ENCODE results near the gene OLIG1. TPM values are rescaled to one million over a fixed set of nuclear protein-coding genes. Genes with fewer than 3 reads are reported as not detected.

The OLIG1 gene
- total RNA-seq, 2 experiments from 2014 or later: not detected

DNA sequence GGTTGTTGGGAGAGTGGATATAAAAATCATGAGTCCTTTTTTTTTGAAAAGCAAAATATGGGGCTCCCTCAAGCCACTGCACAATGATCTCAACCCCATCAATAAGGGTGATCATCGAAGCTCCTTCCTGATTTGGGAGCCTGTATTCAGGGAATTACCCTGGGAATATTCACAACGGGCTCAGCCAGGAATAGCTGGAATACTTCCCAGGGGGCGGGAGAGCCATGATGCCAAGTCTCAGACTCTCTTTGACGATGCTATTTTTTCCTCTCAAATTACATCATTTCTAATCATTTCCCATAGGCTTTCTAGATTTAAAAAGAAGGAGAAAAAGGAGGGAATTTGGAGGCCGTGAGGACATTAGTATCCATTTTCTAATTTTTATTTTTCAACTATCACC, 18.4 kb downstream of the OLIG1 start:
- Histone ChIP-seq H3K4me1 (ENCODE audit: insufficient read depth, low read length, poor library complexity, severe bottlenecking) (no peaks in the 10 kb centered on the region), H4K20me1 (ENCODE audit: insufficient read depth, low read length) (no peaks in the 10 kb centered on the region), H3K79me2 (ENCODE audit: insufficient read depth, low read depth, low read length) (no peaks in the 10 kb centered on the region), H3K9me2 (ENCODE audit: insufficient read depth, low read length) (no peaks in the 10 kb centered on the region), H3K4me2 (ENCODE audit: low read length) (no peak overlapping the region), H3K9me3 (ENCODE audit: low read length) (no peaks in the 10 kb centered on the region), H2AFZ (ENCODE audit: low read length) (no peak overlapping the region), H3K27ac (ENCODE audit: low read depth, low read length, poor library complexity, severe bottlenecking) (no peak overlapping the region), H3K4me3 (ENCODE audit: low read depth, low read length, poor library complexity, severe bottlenecking) (no peak overlapping the region), H3K36me3 (ENCODE audit: insufficient read depth, low read length) (no peaks in the 10 kb centered on the region)
- ChIA-PET CTCF (ENCODE audit: unreplicated experiment) (no interaction called here), POLR2A (interaction anchor here (0.8 kb wide), 1 partner anchor 35 kb away, joined by 3 read pairs; no protein-coding TSS in a partner anchor)
- intact Hi-C loops (cut with micrococcal nuclease; ENCODE audit: unreplicated experiment): no loop called here
- DNase-seq (ENCODE audit: low spot score): no peak
- TF ChIP-seq EZH2phosphoT487 (IDR thresholded peaks at IDR 0.05; ENCODE audit: borderline replicate concordance, low read depth, low read length) (no peak), CTCF (conservative IDR thresholded peaks at IDR 0.05; ENCODE audit: low read length) (no peak)
- no TSS peak for BruUV-seq (replicated peaks)

DNA sequence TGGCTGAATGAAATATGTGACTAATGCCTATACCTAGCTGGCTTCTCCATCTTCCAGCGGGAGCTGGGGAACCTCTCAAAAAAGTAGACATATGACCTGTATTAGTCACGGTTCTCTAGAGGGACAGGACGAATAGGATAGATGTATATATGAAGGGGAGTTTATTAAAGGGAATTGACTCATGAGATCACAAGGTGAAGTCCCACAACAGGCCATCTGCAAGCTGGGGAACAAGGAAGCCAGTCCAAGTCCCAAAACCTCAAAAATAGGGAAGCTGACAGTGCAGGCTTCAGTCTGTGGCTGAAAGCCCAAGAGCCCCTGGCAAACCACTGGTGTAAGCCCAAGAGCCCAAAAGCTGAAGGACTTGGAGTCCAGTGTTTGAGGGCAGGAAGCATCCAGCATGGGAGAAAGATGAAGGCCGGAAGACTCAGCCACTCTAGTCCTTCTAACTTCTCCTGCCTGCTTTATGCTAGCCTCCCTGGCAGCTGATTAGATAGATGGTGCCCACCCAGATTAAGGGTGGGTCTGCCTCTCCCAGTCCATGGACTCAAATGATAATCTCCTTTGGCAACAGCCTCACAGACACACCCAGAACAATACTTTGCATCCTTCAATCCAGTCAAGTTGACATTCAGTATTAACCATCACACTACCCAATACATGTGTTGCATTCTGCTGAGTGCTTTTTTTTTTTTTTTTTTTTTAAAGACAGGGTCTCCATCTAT, 19.6 kb downstream of the OLIG1 start:
- Histone ChIP-seq H4K20me1 (ENCODE audit: insufficient read depth, low read length) (no peaks in the 10 kb centered on the region), H3K27ac (ENCODE audit: low read depth, low read length, poor library complexity, severe bottlenecking) (no peak overlapping the region), H3K9me3 (ENCODE audit: low read length) (no peaks in the 10 kb centered on the region), H3K4me2 (ENCODE audit: low read length) (no peak overlapping the region), H3K4me3 (ENCODE audit: low read depth, low read length, poor library complexity, severe bottlenecking) (no peak overlapping the region), H3K9me2 (ENCODE audit: insufficient read depth, low read length) (no peaks in the 10 kb centered on the region), H3K79me2 (ENCODE audit: insufficient read depth, low read depth, low read length) (no peaks in the 10 kb centered on the region), H2AFZ (ENCODE audit: low read length) (no peak overlapping the region), H3K4me1 (ENCODE audit: insufficient read depth, low read length, poor library complexity, severe bottlenecking) (no peaks in the 10 kb centered on the region), H3K36me3 (ENCODE audit: insufficient read depth, low read length) (no peaks in the 10 kb centered on the region)
- no TSS peak for BruUV-seq (replicated peaks)
- ChIA-PET CTCF (ENCODE audit: unreplicated experiment) (no interaction called here), POLR2A (interaction anchor here (0.6 to 0.8 kb wide), 4 partner anchors 36 to 383 kb away, joined by 3 to 5 read pairs (median 4); no protein-coding TSS in a partner anchor)
- TF ChIP-seq CTCF (conservative IDR thresholded peaks at IDR 0.05; ENCODE audit: low read length) (no peak), EZH2phosphoT487 (IDR thresholded peaks at IDR 0.05; ENCODE audit: borderline replicate concordance, low read depth, low read length) (no peak)
- DNase-seq (ENCODE audit: low spot score): no peak
- intact Hi-C loops (cut with micrococcal nuclease; ENCODE audit: unreplicated experiment): no loop called here

DNA sequence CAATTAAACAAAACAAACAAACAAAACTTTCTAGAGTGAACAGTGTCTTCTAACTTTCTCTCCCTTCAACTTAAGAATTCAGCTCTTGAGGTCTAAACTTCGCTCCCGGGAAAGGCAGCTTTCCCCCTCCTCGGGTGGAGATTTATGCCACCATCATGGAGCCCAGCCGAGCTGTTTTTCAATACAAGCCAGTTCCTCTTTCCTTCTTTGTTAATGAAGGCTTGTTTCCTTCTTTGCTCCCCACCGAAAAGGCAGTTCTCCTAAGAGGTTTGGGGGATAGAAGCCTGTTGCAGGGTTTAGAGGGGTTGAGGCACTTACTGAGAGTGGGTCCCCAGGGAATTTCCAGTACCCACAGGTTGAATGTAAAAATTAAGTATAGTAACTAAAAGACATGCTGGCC, 26.5 kb downstream of the OLIG1 start:
- Histone ChIP-seq H3K4me3 (ENCODE audit: low read depth, low read length, poor library complexity, severe bottlenecking) (no peak overlapping the region), H3K4me1 (ENCODE audit: insufficient read depth, low read length, poor library complexity, severe bottlenecking) (no peaks in the 10 kb centered on the region), H3K4me2 (ENCODE audit: low read length) (no peak overlapping the region), H2AFZ (ENCODE audit: low read length) (no peak overlapping the region), H3K79me2 (ENCODE audit: insufficient read depth, low read depth, low read length) (no peaks in the 10 kb centered on the region), H4K20me1 (ENCODE audit: insufficient read depth, low read length) (no peaks in the 10 kb centered on the region), H3K9me3 (ENCODE audit: low read length) (no peaks in the 10 kb centered on the region), H3K27ac (ENCODE audit: low read depth, low read length, poor library complexity, severe bottlenecking) (no peak overlapping the region), H3K36me3 (ENCODE audit: insufficient read depth, low read length) (no peaks in the 10 kb centered on the region), H3K9me2 (ENCODE audit: insufficient read depth, low read length) (no peaks in the 10 kb centered on the region)
- ChIA-PET CTCF (ENCODE audit: unreplicated experiment) (no interaction called here), POLR2A (interaction anchor here (0.6 to 0.9 kb wide), 2 partner anchors 321 to 1077 kb away, joined by 3 read pairs; no protein-coding TSS in a partner anchor)
- no peak for TF ChIP-seq EZH2phosphoT487 (IDR thresholded peaks at IDR 0.05; ENCODE audit: borderline replicate concordance, low read depth, low read length)
- TF ChIP-seq CTCF (conservative IDR thresholded peaks at IDR 0.05; ENCODE audit: low read length): no peak
- intact Hi-C loops (cut with micrococcal nuclease; ENCODE audit: unreplicated experiment): no loop called here
- no TSS peak for BruUV-seq (replicated peaks)
- peak; percentile 4 for DNase-seq (ENCODE audit: low spot score)

Data from OCI-LY7 (cell line).